ENCODE data around the gene CADPS. TPM values are rescaled to one million over a fixed set of nuclear protein-coding genes. Genes with fewer than 3 reads are reported as not detected.

CADPS gene
- total RNA-seq, 5 donors from 2014 or later (not counting 1 experiment from before 2014, with no cell fraction given), result 0.49 TPM; not detected in 4

DNA sequence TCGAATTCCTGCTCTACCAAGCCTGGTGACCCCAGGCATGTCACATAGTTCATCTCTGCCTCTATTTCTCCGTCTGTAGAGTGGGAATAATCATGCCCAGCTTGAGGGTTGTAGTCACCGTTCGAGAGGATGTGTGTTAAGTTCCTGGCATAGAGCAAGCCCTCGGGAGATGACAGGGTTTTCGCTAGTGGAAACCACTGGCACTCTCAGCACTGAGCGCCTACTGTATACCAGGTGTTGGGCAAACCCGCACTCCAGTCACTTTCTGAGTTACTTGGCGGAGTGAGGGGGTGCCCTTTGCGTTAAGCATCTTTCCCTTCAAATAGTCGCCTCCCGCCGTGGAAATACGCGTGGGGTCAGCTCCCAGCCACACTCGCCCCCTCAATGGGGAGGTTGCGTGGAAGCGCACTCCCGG lies 506.9 kb downstream of the CADPS start:
- Histone ChIP-seq H3K36me3 (ENCODE audit: control insufficient read depth in 2 of 2, extremely low read depth in 1 of 2, insufficient read depth in 1 of 2, low read length in 1 of 2) (no peaks in the 10 kb centered on the region), H3K27ac (ENCODE audit: low read length) (no peak overlapping the region), H3K27me3 (replicated peaks in 1 of 2; ENCODE audit: control insufficient read depth in 2 of 2, extremely low read depth in 1 of 2, insufficient read depth in 2 of 2, low read length in 1 of 2) (peaks cover 15 to 56% of the 10 kb centered on the region in 2 experiments), H3K9me3 (no peaks in the 10 kb centered on the region), H3K4me1 (ENCODE audit: control insufficient read depth in 1 of 2, extremely low read depth in 1 of 2, insufficient read depth in 2 of 2, low read length in 2 of 2) (no peaks in the 10 kb centered on the region), H3K4me3 (ENCODE audit: control insufficient read depth in 1 of 2, extremely low read depth in 1 of 2, low read length in 1 of 2) (no peak overlapping the region)
- ATAC-seq (replicated peaks in 1 of 4), result no peak
- H3K4me1 Mint-ChIP-seq, result peaks cover 0 to 5% (median 0%) of the 10 kb centered on the region in 3 donors
- H3K36me3 Mint-ChIP-seq, result no peaks in the 10 kb centered on the region
- ChIA-PET CTCF (no interaction called here), POLR2A (no interaction called here)
- no peak for DNase-seq
- H3K9me3 Mint-ChIP-seq, result peaks cover 0 to 3% (median 0%) of the 10 kb centered on the region in 3 donors
- no peak overlapping the region for H3K27ac Mint-ChIP-seq
- WGBS (ENCODE audit: insufficient coverage), result 17% methylated on average over 13 of the region's 19 CpGs
- H3K4me3 Mint-ChIP-seq, result no peak overlapping the region
- H3K27me3 Mint-ChIP-seq, result peaks cover 61 to 69% of the 10 kb centered on the region in 2 donors

DNA sequence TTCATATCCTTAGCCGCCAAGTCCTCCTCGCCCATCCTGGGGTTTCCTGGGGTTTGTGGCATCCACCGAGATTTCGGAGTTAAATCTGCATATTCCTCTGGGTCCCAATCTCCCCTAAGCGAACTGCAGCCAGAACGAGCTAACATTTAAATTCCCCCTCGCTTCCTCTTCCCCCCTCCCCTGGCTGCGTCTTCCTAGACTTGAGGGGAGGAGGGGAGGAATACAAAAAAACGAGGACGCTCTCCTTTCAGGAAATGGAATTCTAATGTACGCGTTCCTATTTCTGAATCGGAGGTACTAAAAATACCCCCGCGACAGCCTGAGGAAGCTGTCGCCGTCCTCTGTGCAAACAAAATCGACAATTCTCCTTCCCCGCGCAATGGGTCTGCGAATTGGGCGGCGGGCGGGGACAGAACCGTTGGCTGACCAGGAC lies 507.4 kb downstream of the CADPS start:
- peaks cover 0 to 3% (median 0%) of the 10 kb centered on the region in 3 donors for H3K9me3 Mint-ChIP-seq
- H3K27ac Mint-ChIP-seq, result no peak overlapping the region
- no peak for DNase-seq
- H3K27me3 Mint-ChIP-seq, result peaks cover 59 to 66% of the 10 kb centered on the region in 2 donors
- WGBS (ENCODE audit: insufficient coverage), result 7% methylated on average over 15 of the region's 25 CpGs
- Histone ChIP-seq H3K27ac (ENCODE audit: low read length) (no peak overlapping the region), H3K9me3 (no peaks in the 10 kb centered on the region), H3K36me3 (ENCODE audit: control insufficient read depth in 2 of 2, extremely low read depth in 1 of 2, insufficient read depth in 1 of 2, low read length in 1 of 2) (no peaks in the 10 kb centered on the region), H3K4me3 (ENCODE audit: control insufficient read depth in 1 of 2, extremely low read depth in 1 of 2, low read length in 1 of 2) (no peak overlapping the region), H3K27me3 (replicated peaks in 1 of 2; ENCODE audit: control insufficient read depth in 2 of 2, extremely low read depth in 1 of 2, insufficient read depth in 2 of 2, low read length in 1 of 2) (peaks cover 15 to 52% of the 10 kb centered on the region in 2 experiments), H3K4me1 (ENCODE audit: control insufficient read depth in 1 of 2, extremely low read depth in 1 of 2, insufficient read depth in 2 of 2, low read length in 2 of 2) (no peaks in the 10 kb centered on the region)
- ChIA-PET POLR2A (no interaction called here), CTCF (no interaction called here)
- peaks cover 0 to 5% (median 0%) of the 10 kb centered on the region in 3 donors for H3K4me1 Mint-ChIP-seq
- H3K4me3 Mint-ChIP-seq, result no peak overlapping the region
- no peak for ATAC-seq (replicated peaks in 1 of 4)
- no peaks in the 10 kb centered on the region for H3K36me3 Mint-ChIP-seq

DNA sequence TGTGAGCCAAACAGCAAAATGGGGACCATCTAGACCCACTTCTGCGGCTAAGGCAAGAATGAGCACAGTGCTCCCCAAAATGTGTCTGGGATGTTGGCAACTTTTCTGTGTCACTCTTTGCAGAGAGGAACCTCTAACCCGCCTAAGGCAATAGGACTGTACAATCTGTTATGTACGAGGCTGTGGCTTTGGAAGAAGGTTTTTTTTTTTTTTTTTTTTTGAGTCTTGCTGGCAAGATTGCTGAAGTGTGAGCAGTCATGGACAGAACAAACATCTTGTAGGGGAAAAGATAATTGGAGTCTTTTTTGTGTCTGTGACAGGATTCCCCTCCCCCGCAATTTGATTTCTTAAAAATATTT lies 509.1 kb downstream of the CADPS start:
- H3K4me3 Mint-ChIP-seq, result no peak overlapping the region

DNA sequence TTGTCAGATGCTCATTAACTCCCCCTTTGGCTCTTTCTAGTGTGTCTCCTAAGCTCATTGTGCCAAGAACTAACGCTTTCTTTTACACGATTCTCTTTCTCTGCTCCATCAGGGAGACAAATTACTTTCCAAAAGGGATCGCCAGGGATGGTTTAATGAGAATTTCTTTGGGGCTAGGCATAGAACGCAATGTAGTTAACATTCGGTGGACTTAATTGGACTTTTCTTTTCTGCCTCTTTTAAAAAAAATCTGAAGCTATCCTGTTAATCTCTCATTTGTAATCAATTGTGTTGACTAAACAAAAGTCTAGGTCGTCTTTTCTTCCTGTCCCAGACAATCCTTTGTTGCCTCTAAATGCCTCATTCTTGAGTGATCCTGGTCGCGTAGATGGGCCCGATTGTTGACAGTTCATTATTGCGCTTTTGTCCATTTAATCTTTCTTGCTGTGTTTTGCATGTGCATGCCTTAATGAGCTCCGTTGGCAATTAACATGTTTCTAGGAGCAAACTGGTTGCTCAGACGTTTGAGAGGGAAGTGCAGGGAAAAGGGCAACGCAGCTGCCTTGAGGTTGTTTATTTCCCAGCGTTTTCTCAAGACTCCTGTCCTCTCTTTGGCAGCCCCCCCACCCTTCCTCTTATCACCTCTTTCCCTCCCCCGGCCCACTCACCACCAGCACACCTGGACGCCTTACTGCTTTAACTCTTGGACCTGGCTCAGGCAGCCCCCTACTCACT lies 509.7 kb downstream of the CADPS start:
- Mint-ChIP-seq H3K9me3 (peaks cover 0 to 3% (median 0%) of the 10 kb centered on the region in 3 donors), H3K27ac (no peak overlapping the region), H3K4me3 (no peak overlapping the region), H3K4me1 (peaks cover 0 to 5% (median 0%) of the 10 kb centered on the region in 3 donors), H3K36me3 (no peaks in the 10 kb centered on the region), H3K27me3 (peaks cover 52 to 61% of the 10 kb centered on the region in 2 donors)
- WGBS (ENCODE audit: insufficient coverage), result 27% methylated on average over 6 of the region's 16 CpGs
- CTCF ChIA-PET, result no interaction called here
- no peak for DNase-seq
- H3K27me3 ChIP-seq (replicated peaks in 1 of 2; ENCODE audit: control insufficient read depth in 2 of 2, extremely low read depth in 1 of 2, insufficient read depth in 2 of 2, low read length in 1 of 2), result peaks cover 15 to 33% of the 10 kb centered on the region in 2 experiments
- no peak for ATAC-seq (replicated peaks in 1 of 4)
- H3K4me1 ChIP-seq (ENCODE audit: control insufficient read depth in 1 of 2, extremely low read depth in 1 of 2, insufficient read depth in 2 of 2, low read length in 2 of 2), result no peaks in the 10 kb centered on the region
- no peaks in the 10 kb centered on the region for H3K36me3 ChIP-seq (ENCODE audit: control insufficient read depth in 2 of 2, extremely low read depth in 1 of 2, insufficient read depth in 1 of 2, low read length in 1 of 2)
- H3K4me3 ChIP-seq (ENCODE audit: control insufficient read depth in 1 of 2, extremely low read depth in 1 of 2, low read length in 1 of 2), result no peak overlapping the region
- H3K9me3 ChIP-seq, result no peaks in the 10 kb centered on the region
- POLR2A ChIA-PET, result no interaction called here
- H3K27ac ChIP-seq (ENCODE audit: low read length), result no peak overlapping the region

More for the DNA sequence above, 509.1 kb downstream of the CADPS start:
- Mint-ChIP-seq H3K36me3 (no peaks in the 10 kb centered on the region), H3K27me3 (peaks cover 57 to 65% of the 10 kb centered on the region in 2 donors), H3K9me3 (peaks cover 0 to 3% (median 0%) of the 10 kb centered on the region in 3 donors), H3K4me1 (peaks cover 0 to 5% (median 0%) of the 10 kb centered on the region in 3 donors), H3K27ac (no peak overlapping the region)
- Histone ChIP-seq H3K9me3 (no peaks in the 10 kb centered on the region), H3K4me1 (ENCODE audit: control insufficient read depth in 1 of 2, extremely low read depth in 1 of 2, insufficient read depth in 2 of 2, low read length in 2 of 2) (no peaks in the 10 kb centered on the region), H3K27me3 (replicated peaks in 1 of 2; ENCODE audit: control insufficient read depth in 2 of 2, extremely low read depth in 1 of 2, insufficient read depth in 2 of 2, low read length in 1 of 2) (peaks cover 15 to 37% of the 10 kb centered on the region in 2 experiments), H3K27ac (ENCODE audit: low read length) (no peak overlapping the region), H3K36me3 (ENCODE audit: control insufficient read depth in 2 of 2, extremely low read depth in 1 of 2, insufficient read depth in 1 of 2, low read length in 1 of 2) (no peaks in the 10 kb centered on the region), H3K4me3 (ENCODE audit: control insufficient read depth in 1 of 2, extremely low read depth in 1 of 2, low read length in 1 of 2) (no peak overlapping the region)
- 20% methylated on average over 1 of the region's 4 CpGs for WGBS (ENCODE audit: insufficient coverage)
- DNase-seq (no peak), ATAC-seq (replicated peaks in 1 of 4) (no peak)
- ChIA-PET CTCF (no interaction called here), POLR2A (no interaction called here)

DNA sequence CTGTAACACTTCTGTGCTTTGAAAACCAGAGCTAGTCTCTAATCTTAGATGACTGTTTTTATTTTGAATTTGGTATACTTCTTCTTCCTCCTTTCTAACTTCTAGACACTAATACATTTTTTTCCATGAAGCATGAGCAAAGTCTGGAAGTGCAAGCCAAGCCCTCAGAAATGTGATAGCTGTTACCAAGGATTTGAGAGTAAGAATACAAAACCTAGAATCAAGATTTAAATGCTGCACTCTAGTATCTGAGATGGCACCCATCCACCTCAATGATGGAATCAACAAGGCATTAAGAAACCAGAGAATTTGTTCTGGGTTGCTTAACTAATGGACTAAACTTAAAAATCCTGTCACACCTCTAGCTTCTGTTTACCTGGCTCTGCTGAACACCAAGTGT lies 511.0 kb downstream of the CADPS start:
- Histone ChIP-seq H3K4me3 (ENCODE audit: control insufficient read depth in 1 of 2, extremely low read depth in 1 of 2, low read length in 1 of 2) (no peak overlapping the region), H3K36me3 (ENCODE audit: control insufficient read depth in 2 of 2, extremely low read depth in 1 of 2, insufficient read depth in 1 of 2, low read length in 1 of 2) (no peaks in the 10 kb centered on the region), H3K9me3 (no peaks in the 10 kb centered on the region), H3K4me1 (ENCODE audit: control insufficient read depth in 1 of 2, extremely low read depth in 1 of 2, insufficient read depth in 2 of 2, low read length in 2 of 2) (no peaks in the 10 kb centered on the region), H3K27ac (ENCODE audit: low read length) (no peak overlapping the region), H3K27me3 (replicated peaks in 1 of 2; ENCODE audit: control insufficient read depth in 2 of 2, extremely low read depth in 1 of 2, insufficient read depth in 2 of 2, low read length in 1 of 2) (peaks cover 13 to 20% of the 10 kb centered on the region in 2 experiments)
- DNase-seq (no peak), ATAC-seq (replicated peaks in 1 of 4) (no peak)
- peaks cover 0 to 3% (median 0%) of the 10 kb centered on the region in 3 donors for H3K9me3 Mint-ChIP-seq
- H3K36me3 Mint-ChIP-seq, result no peaks in the 10 kb centered on the region
- ChIA-PET CTCF (interaction anchor here in 1 of 2 donors (0.5 kb wide), 1 partner anchor 1444 kb away, joined by 8 read pairs; no protein-coding TSS in a partner anchor), POLR2A (no interaction called here)
- no peak overlapping the region for H3K27ac Mint-ChIP-seq
- no peaks in the 10 kb centered on the region for H3K4me1 Mint-ChIP-seq
- H3K4me3 Mint-ChIP-seq, result no peak overlapping the region
- peaks cover 38 to 50% of the 10 kb centered on the region in 2 donors for H3K27me3 Mint-ChIP-seq

DNA sequence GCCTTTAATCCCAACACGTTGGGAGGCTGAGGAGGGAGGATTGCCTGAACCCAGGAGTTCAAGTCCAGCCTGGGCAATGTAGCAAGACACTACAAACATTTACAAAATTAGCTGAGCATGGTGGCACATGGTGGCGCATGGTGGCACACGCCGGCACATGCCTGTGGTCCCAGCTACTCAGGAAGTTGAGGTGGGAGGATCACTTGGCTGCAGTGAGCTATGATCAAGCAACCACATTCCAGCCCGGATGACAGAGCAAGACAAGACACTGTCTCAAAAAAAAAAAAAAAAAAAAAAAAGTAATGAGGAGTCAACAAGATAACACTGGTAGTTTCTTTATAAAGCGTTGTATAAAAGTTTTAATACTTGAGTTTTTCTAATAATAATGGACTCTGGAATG lies 511.9 kb downstream of the CADPS start:
- no peak overlapping the region for H3K4me3 ChIP-seq (ENCODE audit: control insufficient read depth in 1 of 2, extremely low read depth in 1 of 2, low read length in 1 of 2)
- no CpG with 5 or more reads among the region's 6 CpGs for WGBS (ENCODE audit: insufficient coverage)
- Mint-ChIP-seq H3K27me3 (peaks cover 30 to 45% of the 10 kb centered on the region in 2 donors), H3K36me3 (no peaks in the 10 kb centered on the region), H3K27ac (no peak overlapping the region), H3K9me3 (peaks cover 0 to 3% (median 0%) of the 10 kb centered on the region in 3 donors), H3K4me1 (no peaks in the 10 kb centered on the region), H3K4me3 (no peak overlapping the region)
- no peaks in the 10 kb centered on the region for H3K36me3 ChIP-seq (ENCODE audit: control insufficient read depth in 2 of 2, extremely low read depth in 1 of 2, insufficient read depth in 1 of 2, low read length in 1 of 2)
- H3K27ac ChIP-seq (ENCODE audit: low read length), result no peak overlapping the region
- ATAC-seq (replicated peaks in 1 of 4) (no peak), DNase-seq (no peak)
- H3K9me3 ChIP-seq, result no peaks in the 10 kb centered on the region
- H3K27me3 ChIP-seq (replicated peaks in 1 of 2; ENCODE audit: control insufficient read depth in 2 of 2, extremely low read depth in 1 of 2, insufficient read depth in 2 of 2, low read length in 1 of 2), result peaks cover 11 to 13% of the 10 kb centered on the region in 2 experiments
- POLR2A ChIA-PET, result no interaction called here
- CTCF ChIA-PET, result no interaction called here
- no peaks in the 10 kb centered on the region for H3K4me1 ChIP-seq (ENCODE audit: control insufficient read depth in 1 of 2, extremely low read depth in 1 of 2, insufficient read depth in 2 of 2, low read length in 2 of 2)

Measured in T-cell (primary cell).